Neural progenitor cell (in vitro differentiated cells): ENCODE data around the gene SLC4A4. TPM values are rescaled to one million over a fixed set of nuclear protein-coding genes. Genes with fewer than 3 reads are reported as not detected.

Source experiments
- DNase-seq: peaks from one replicate; pipeline ENCODE4 v3.0.0-alpha.2; 2016; ENCODE audit warnings: low spot score
- H2AFZ ChIP-seq: fragments of 200-600 bp; sonication (generic); replicated peaks from 2 replicates; pipeline ENCODE4 v1.6.1; 2016; ENCODE audit warnings: antibody characterized with exemption
- H3F3A ChIP-seq: fragments of 200-600 bp; sonication (generic); 2 replicates; pipeline ENCODE4 v1.6.1; 2016; ENCODE audit warnings: antibody characterized with exemption, low read depth
- H3K27ac ChIP-seq: fragments of 200-600 bp; sonication (generic); 2 replicates; pipeline ENCODE4 v1.5.1; 2016; ENCODE audit warnings: mild to moderate bottlenecking
- H3K27me3 ChIP-seq: fragments of 200-600 bp; sonication (generic); 2 replicates; pipeline ENCODE4 v1.6.1; 2016; ENCODE audit warnings: mild to moderate bottlenecking, moderate library complexity
- H3K36me3 ChIP-seq: fragments of 200-600 bp; sonication (generic); 2 replicates; pipeline ENCODE4 v1.5.1; 2016
- H3K4me1 ChIP-seq: fragments of 200-600 bp; sonication (generic); 2 replicates; pipeline ENCODE4 v1.6.1; 2016; ENCODE audit warnings: mixed run types
- H3K4me2 ChIP-seq: fragments of 200-600 bp; sonication (generic); 2 replicates; pipeline ENCODE4 v1.6.1; 2016
- H3K4me3 ChIP-seq: fragments of 200-600 bp; sonication (generic); 2 replicates; pipeline ENCODE4 v1.5.1; 2016
- H3K79me2 ChIP-seq: fragments of 200-600 bp; sonication (generic); 2 replicates; pipeline ENCODE4 v1.6.1; 2016; ENCODE audit warnings: low read depth
- H3K9ac ChIP-seq: fragments of 200-600 bp; sonication (generic); 2 replicates; pipeline ENCODE4 v1.6.1; 2016
- H3K9me3 ChIP-seq: fragments of 200-600 bp; sonication (generic); 2 replicates; pipeline ENCODE4 v1.5.1; 2016; ENCODE audit warnings: low read depth
- H4K20me1 ChIP-seq: fragments of 200-600 bp; sonication (generic); 2 replicates; pipeline ENCODE4 v1.6.1; 2016; ENCODE audit warnings: low read depth
- H3K27ac Mint-ChIP-seq: 3 replicates; pipeline ENCODE4 v1.8.0; 2021; ENCODE audit warnings: mixed read lengths
- H3K27me3 Mint-ChIP-seq: 2 replicates; pipeline ENCODE4 v1.8.0; 2022; ENCODE audit warnings: low read depth, mild to moderate bottlenecking, inconsistent platforms, moderate library complexity, mixed read lengths; ENCODE audit not compliant: insufficient read depth
- H3K36me3 Mint-ChIP-seq: 3 replicates; pipeline ENCODE4 v1.8.0; 2021; ENCODE audit warnings: mixed read lengths
- H3K4me1 Mint-ChIP-seq: 3 replicates; pipeline ENCODE4 v1.8.0; 2021; ENCODE audit warnings: mixed read lengths
- H3K4me3 Mint-ChIP-seq: 3 replicates; pipeline ENCODE4 v1.8.0; 2021; ENCODE audit warnings: mild to moderate bottlenecking, moderate library complexity, mixed read lengths
- H3K9me3 Mint-ChIP-seq: 3 replicates; pipeline ENCODE4 v1.8.0; 2020; ENCODE audit warnings: mixed read lengths
- EZH2 ChIP-seq: fragments of 200-600 bp; sonication (generic); IDR thresholded peaks from 2 replicates; pipeline ENCODE4 v1.6.1; 2017; ENCODE audit warnings: antibody characterized with exemption, mild to moderate bottlenecking, moderate library complexity
- EZH2phosphoT487 ChIP-seq: fragments of 200-600 bp; sonication (generic); IDR thresholded peaks from 2 replicates; pipeline ENCODE4 v1.6.1; 2017; ENCODE audit warnings: antibody characterized with exemption
- total RNA-seq: library from RNA; depleted of rRNA; stranded (reverse); fragments of >200 nt; gene quantifications from 2 replicates; pipeline ENCODE4 v1.2.3, GENCODE V29; 2015; ENCODE audit warnings: low replicate concordance
- TF ChIP-seq, protein P1 (sequence below): fragments of 200-600 bp; sonication (generic); IDR thresholded peaks from 2 replicates; pipeline ENCODE4 v1.5.1; 2017; ENCODE audit warnings: antibody characterized with exemption, mild to moderate bottlenecking

SLC4A4 gene
- total RNA-seq, 1 donor from 2014 or later, result not detected

GRCh38 chr4:71348586-71348985 lies 9.8 kb downstream of the SLC4A4 start:
- H3K9ac ChIP-seq, result no peak overlapping the region
- no peaks in the 10 kb centered on the region for H3F3A ChIP-seq
- H3K36me3 ChIP-seq, result no peaks in the 10 kb centered on the region
- H3K4me1 ChIP-seq, result no peaks in the 10 kb centered on the region
- H3K27ac Mint-ChIP-seq, result no peak overlapping the region
- no peak overlapping the region for H3K4me3 ChIP-seq
- no peak overlapping the region for H3K27ac ChIP-seq
- H3K4me2 ChIP-seq, result no peak overlapping the region
- H2AFZ ChIP-seq, result no peak overlapping the region
- H3K4me3 Mint-ChIP-seq, result no peak overlapping the region
- no peaks in the 10 kb centered on the region for H4K20me1 ChIP-seq
- H3K27me3 Mint-ChIP-seq, result no peaks in the 10 kb centered on the region
- no peaks in the 10 kb centered on the region for H3K9me3 ChIP-seq
- H3K36me3 Mint-ChIP-seq, result no peaks in the 10 kb centered on the region
- no peaks in the 10 kb centered on the region for H3K9me3 Mint-ChIP-seq
- peaks cover 3% of the 10 kb centered on the region for H3K4me1 Mint-ChIP-seq
- TF ChIP-seq EZH2 (no peak), EZH2phosphoT487 (no peak)
- TF ChIP-seq, protein P1, sequence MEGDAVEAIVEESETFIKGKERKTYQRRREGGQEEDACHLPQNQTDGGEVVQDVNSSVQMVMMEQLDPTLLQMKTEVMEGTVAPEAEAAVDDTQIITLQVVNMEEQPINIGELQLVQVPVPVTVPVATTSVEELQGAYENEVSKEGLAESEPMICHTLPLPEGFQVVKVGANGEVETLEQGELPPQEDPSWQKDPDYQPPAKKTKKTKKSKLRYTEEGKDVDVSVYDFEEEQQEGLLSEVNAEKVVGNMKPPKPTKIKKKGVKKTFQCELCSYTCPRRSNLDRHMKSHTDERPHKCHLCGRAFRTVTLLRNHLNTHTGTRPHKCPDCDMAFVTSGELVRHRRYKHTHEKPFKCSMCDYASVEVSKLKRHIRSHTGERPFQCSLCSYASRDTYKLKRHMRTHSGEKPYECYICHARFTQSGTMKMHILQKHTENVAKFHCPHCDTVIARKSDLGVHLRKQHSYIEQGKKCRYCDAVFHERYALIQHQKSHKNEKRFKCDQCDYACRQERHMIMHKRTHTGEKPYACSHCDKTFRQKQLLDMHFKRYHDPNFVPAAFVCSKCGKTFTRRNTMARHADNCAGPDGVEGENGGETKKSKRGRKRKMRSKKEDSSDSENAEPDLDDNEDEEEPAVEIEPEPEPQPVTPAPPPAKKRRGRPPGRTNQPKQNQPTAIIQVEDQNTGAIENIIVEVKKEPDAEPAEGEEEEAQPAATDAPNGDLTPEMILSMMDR, result no peak
- no peaks in the 10 kb centered on the region for H3K79me2 ChIP-seq
- H3K27me3 ChIP-seq, result no peaks in the 10 kb centered on the region
- DNase-seq, result no peak

GRCh38 chr4:71355045-71355444 lies 16.2 kb downstream of the SLC4A4 start:
- no peaks in the 10 kb centered on the region for H3K9me3 ChIP-seq
- H3K4me1 Mint-ChIP-seq, result no peaks in the 10 kb centered on the region

DNA sequence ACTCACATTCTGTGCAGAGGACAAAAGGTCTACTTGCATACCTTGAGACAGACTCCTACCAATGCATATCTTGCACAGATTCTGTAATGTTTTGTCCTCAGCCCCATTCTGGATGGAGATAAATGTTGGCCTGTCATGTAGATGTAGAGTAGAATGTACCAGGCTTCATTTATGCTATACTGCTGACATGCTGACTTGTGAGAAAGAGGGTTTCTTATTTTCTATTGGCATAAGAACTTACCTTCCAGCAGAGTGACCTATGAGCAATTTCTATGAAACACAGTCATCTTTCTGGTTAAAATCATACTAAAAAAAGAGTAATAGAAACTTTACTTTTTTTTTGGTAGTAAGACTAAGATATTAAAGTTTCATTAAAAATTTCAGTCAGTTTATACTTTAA lies 17.2 kb downstream of the SLC4A4 start:
- no peaks in the 10 kb centered on the region for H3K4me1 ChIP-seq
- Mint-ChIP-seq H3K4me1 (no peaks in the 10 kb centered on the region), H3K27me3 (no peaks in the 10 kb centered on the region), H3K4me3 (no peak overlapping the region), H3K27ac (no peak overlapping the region), H3K36me3 (no peaks in the 10 kb centered on the region), H3K9me3 (no peaks in the 10 kb centered on the region)
- H3K36me3 ChIP-seq, result no peaks in the 10 kb centered on the region
- H3K9ac ChIP-seq, result no peak overlapping the region
- no peaks in the 10 kb centered on the region for H3F3A ChIP-seq
- H3K4me2 ChIP-seq, result no peak overlapping the region
- H3K27me3 ChIP-seq, result no peaks in the 10 kb centered on the region
- H3K4me3 ChIP-seq, result no peak overlapping the region
- DNase-seq, result no peak
- H4K20me1 ChIP-seq, result no peaks in the 10 kb centered on the region
- no peaks in the 10 kb centered on the region for H3K9me3 ChIP-seq
- H3K27ac ChIP-seq, result no peak overlapping the region
- H3K79me2 ChIP-seq, result no peaks in the 10 kb centered on the region
- no peak overlapping the region for H2AFZ ChIP-seq
- TF ChIP-seq EZH2phosphoT487 (no peak), EZH2 (no peak)
- TF ChIP-seq, protein P1, result no peak

More at GRCh38 chr4:71355045-71355444, 16.2 kb downstream of the SLC4A4 start:
- H3K36me3 ChIP-seq, result no peaks in the 10 kb centered on the region
- no peak overlapping the region for H2AFZ ChIP-seq
- no peak overlapping the region for H3K27ac Mint-ChIP-seq
- TF ChIP-seq, protein P1, result no peak
- TF ChIP-seq EZH2, result no peak
- no peak for TF ChIP-seq EZH2phosphoT487
- H3K79me2 ChIP-seq, result no peaks in the 10 kb centered on the region
- no peak overlapping the region for H3K9ac ChIP-seq
- no peaks in the 10 kb centered on the region for H3K36me3 Mint-ChIP-seq
- no peaks in the 10 kb centered on the region for H3F3A ChIP-seq
- no peak overlapping the region for H3K4me2 ChIP-seq
- no peak overlapping the region for H3K27ac ChIP-seq
- DNase-seq, result no peak
- H3K9me3 Mint-ChIP-seq, result no peaks in the 10 kb centered on the region
- no peaks in the 10 kb centered on the region for H3K27me3 Mint-ChIP-seq
- no peak overlapping the region for H3K4me3 ChIP-seq
- no peaks in the 10 kb centered on the region for H3K27me3 ChIP-seq
- no peaks in the 10 kb centered on the region for H3K4me1 ChIP-seq
- no peaks in the 10 kb centered on the region for H4K20me1 ChIP-seq
- no peak overlapping the region for H3K4me3 Mint-ChIP-seq
